ENCODE data around the gene LRRC74B.

Gene LRRC74B

GRCh38 chr22:21104126-21104691, 58.5 kb downstream of the LRRC74B start:
- DNase-seq, result no peak

- DNase-seq, result no peak
These were observed 59.5 kb downstream of the LRRC74B start for GRCh38 chr22:21105294-21105693.

GRCh38 chr22:21106000-21106399, 60.3 kb downstream of the LRRC74B start:
- DNase-seq, result no peak

- DNase-seq, result no peak
These were observed 62.8 kb downstream of the LRRC74B start for GRCh38 chr22:21108379-21109115.

Measured in fibroblast of skin of abdomen (primary cell).